K562 (cell line): ENCODE measurements around the gene TXNIP. TPM values are rescaled to one million over a fixed set of nuclear protein-coding genes. Genes with fewer than 3 reads are reported as not detected.

ENCODE experiments used
- ARID2 ChIP-seq: fragments of 450-650 bp; IDR thresholded peaks from 2 replicates; pipeline ENCODE4 v1.6.1; 2017; ENCODE audit warnings: antibody characterized with exemption, mild to moderate bottlenecking
- BRCA1 ChIP-seq, 2 experiments: fragments of 450-650 bp in 1 of 2; sonication (generic) in 1 of 2; formaldehyde crosslinking in 1 of 2; IDR thresholded peaks; 2 replicates each; pipeline versions ENCODE4 v1.5.0 to v1.6.1; 2017 to 2020; ENCODE audit warnings: mild to moderate bottlenecking in 1 of 2, missing genetic modification reagents in 1 of 2
- BRD4 ChIP-seq: fragments of 200-600 bp; sonication (generic); IDR thresholded peaks from 2 replicates; pipeline ENCODE4 v1.6.1; 2017; ENCODE audit warnings: inconsistent platforms
- ELF4 ChIP-seq: fragments of 450-650 bp; formaldehyde crosslinking; IDR thresholded peaks from 2 replicates; pipeline ENCODE4 v1.4.0; 2022; ENCODE audit warnings: missing genetic modification characterization
- ESRRB ChIP-seq: fragments of 250-450 bp; sonication (Bioruptor Pico); IDR thresholded peaks from 2 replicates; pipeline ENCODE4 v1.5.0; 2020; ENCODE audit warnings: mild to moderate bottlenecking, moderate library complexity, borderline replicate concordance
- GABPB2 ChIP-seq: fragments of 250-450 bp; sonication (Bioruptor Pico); conservative IDR thresholded peaks from 2 replicates; pipeline ENCODE4 v1.5.1; 2021; ENCODE audit warnings: mild to moderate bottlenecking
- HEY1 ChIP-seq: fragments of 250-450 bp; sonication (Bioruptor Pico); IDR thresholded peaks from 2 replicates; pipeline ENCODE4 v1.5.0; 2020; ENCODE audit warnings: mild to moderate bottlenecking, moderate library complexity, borderline replicate concordance
- MTF1 ChIP-seq: fragments of 250-450 bp; sonication (Bioruptor Pico); IDR thresholded peaks from 2 replicates; pipeline ENCODE4 v1.9.0; 2021; ENCODE audit warnings: moderate library complexity, mild to moderate bottlenecking, inconsistent platforms, borderline replicate concordance
- MXI1 ChIP-seq: IDR thresholded peaks from 2 replicates; pipeline ENCODE4 v1.6.1; 2011; ENCODE audit warnings: low read depth, mild to moderate bottlenecking, improper control_type of control experiment, low read length
- NEUROD1 ChIP-seq: fragments of 150-350 bp; IDR thresholded peaks from 2 replicates; pipeline ENCODE4 v1.6.1; 2014; ENCODE audit warnings: borderline replicate concordance, low read length, low read depth; ENCODE audit not compliant: partially characterized antibody
- TARDBP ChIP-seq: fragments of 450-650 bp; IDR thresholded peaks from 2 replicates; pipeline ENCODE4 v1.6.1; 2016
- TRIM28 ChIP-seq: fragments of 450-650 bp; IDR thresholded peaks from 2 replicates; pipeline ENCODE4 v1.6.1; 2017
- ZNF445 ChIP-seq: fragments of 250-450 bp; sonication (Bioruptor Pico); IDR thresholded peaks from 2 replicates; pipeline ENCODE4 v1.4.0; 2020; ENCODE audit warnings: low read depth, mild to moderate bottlenecking, moderate library complexity
- ZNF75A ChIP-seq: fragments of 450-650 bp; formaldehyde crosslinking; IDR thresholded peaks from 2 replicates; pipeline ENCODE4 v1.4.0; 2020; ENCODE audit warnings: mild to moderate bottlenecking
- polyA plus RNA-seq, 8 experiments: library from polyadenylated mRNA; depleted of rRNA in 4 of 8; stranded (reverse) in 5 of 8; unstranded in 3 of 8; fragments of >200 nt; fragmentation: Nextera tagmentation in 2 of 8; fragmentation: Illumina TruSeq in 1 of 8; extraction: Ambion mirVana in 2 of 8; extraction: Trizol in 1 of 8; gene quantifications; 2 replicates each; pipeline versions ENCODE4 v1.2.1 to v1.2.3, GENCODE V29; 2011 to 2014; ENCODE audit warnings: inconsistent platforms in 1 of 8, missing spikeins in 1 of 8
- total RNA-seq, 7 experiments: library from RNA; depleted of rRNA in 6 of 7; stranded (reverse); fragments of >200 nt in 6 of 7; fragmentation: Illumina TruSeq in 2 of 7; extraction: Trizol in 2 of 7; gene quantifications; 2 replicates each; pipeline versions ENCODE4 v1.2.1 to v1.2.3, GENCODE V29; 2011 to 2021; ENCODE audit warnings: low replicate concordance in 1 of 7
- TF ChIP-seq, protein P1 (sequence below), 2 experiments: IDR thresholded peaks in 1 of 2; conservative IDR thresholded peaks in 1 of 2; 2 replicates each; pipeline ENCODE4 v1.6.1; 2016; ENCODE audit warnings: low read depth in 2 of 2, mild to moderate bottlenecking in 1 of 2, missing compliant biosample characterization in 1 of 2, missing genetic modification characterization in 1 of 2, moderate library complexity in 1 of 2
- TF ChIP-seq, protein P2 (sequence below), 2 experiments: fragments of 450-650 bp in 1 of 2; sonication (generic) in 1 of 2; formaldehyde crosslinking in 1 of 2; IDR thresholded peaks; 2 replicates each; pipeline versions ENCODE4 v1.7.1 to v1.9.0; 2016 to 2022; ENCODE audit warnings: inconsistent platforms in 1 of 2, mild to moderate bottlenecking in 1 of 2, missing genetic modification reagents in 1 of 2

TXNIP gene
- total and polyA plus RNA-seq, 9 of the 15 experiments (the other 6 are each of a cell fraction or from before 2014, with no cell fraction given): 120 to 499 (median 257) TPM

GRCh38 chr1:145996433-145997015, at the start of gene TXNIP (continued):
- TF ChIP-seq, protein P1, sequence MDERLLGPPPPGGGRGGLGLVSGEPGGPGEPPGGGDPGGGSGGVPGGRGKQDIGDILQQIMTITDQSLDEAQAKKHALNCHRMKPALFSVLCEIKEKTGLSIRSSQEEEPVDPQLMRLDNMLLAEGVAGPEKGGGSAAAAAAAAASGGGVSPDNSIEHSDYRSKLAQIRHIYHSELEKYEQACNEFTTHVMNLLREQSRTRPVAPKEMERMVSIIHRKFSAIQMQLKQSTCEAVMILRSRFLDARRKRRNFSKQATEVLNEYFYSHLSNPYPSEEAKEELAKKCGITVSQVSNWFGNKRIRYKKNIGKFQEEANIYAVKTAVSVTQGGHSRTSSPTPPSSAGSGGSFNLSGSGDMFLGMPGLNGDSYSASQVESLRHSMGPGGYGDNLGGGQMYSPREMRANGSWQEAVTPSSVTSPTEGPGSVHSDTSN (CRISPR knock-in tag; IDR thresholded peaks at IDR 0.05; ENCODE audit: low read depth): no peak
- TF ChIP-seq, protein P1 (tag; conservative IDR thresholded peaks at IDR 0.05; ENCODE audit: low read depth): no peak
- TF ChIP-seq MXI1 (peak; percentile 79), ARID2 (no peak), BRCA1 (IDR thresholded peaks at IDR 0.05) (no peak), BRCA1 (CRISPR knock-in tag; IDR thresholded peaks at IDR 0.05) (no peak), TARDBP (peak; percentile 49), BRD4 (no peak), ZNF75A (0 out of 2 replicates have a peak, but pooled peaks have one; percentile 49), ZNF445 (CRISPR knock-in tag) (no peak), ESRRB (CRISPR knock-in tag) (no peak), ELF4 (CRISPR knock-in tag) (no peak), HEY1 (CRISPR knock-in tag) (peak; percentile 38; the same call in 1 of the 2 replicates), NEUROD1 (peak; percentile 95), MTF1 (CRISPR knock-in tag) (no peak), GABPB2 (no peak), TRIM28 (no peak; the same call in 1 of the 2 replicates)
- TF ChIP-seq, protein P2, sequence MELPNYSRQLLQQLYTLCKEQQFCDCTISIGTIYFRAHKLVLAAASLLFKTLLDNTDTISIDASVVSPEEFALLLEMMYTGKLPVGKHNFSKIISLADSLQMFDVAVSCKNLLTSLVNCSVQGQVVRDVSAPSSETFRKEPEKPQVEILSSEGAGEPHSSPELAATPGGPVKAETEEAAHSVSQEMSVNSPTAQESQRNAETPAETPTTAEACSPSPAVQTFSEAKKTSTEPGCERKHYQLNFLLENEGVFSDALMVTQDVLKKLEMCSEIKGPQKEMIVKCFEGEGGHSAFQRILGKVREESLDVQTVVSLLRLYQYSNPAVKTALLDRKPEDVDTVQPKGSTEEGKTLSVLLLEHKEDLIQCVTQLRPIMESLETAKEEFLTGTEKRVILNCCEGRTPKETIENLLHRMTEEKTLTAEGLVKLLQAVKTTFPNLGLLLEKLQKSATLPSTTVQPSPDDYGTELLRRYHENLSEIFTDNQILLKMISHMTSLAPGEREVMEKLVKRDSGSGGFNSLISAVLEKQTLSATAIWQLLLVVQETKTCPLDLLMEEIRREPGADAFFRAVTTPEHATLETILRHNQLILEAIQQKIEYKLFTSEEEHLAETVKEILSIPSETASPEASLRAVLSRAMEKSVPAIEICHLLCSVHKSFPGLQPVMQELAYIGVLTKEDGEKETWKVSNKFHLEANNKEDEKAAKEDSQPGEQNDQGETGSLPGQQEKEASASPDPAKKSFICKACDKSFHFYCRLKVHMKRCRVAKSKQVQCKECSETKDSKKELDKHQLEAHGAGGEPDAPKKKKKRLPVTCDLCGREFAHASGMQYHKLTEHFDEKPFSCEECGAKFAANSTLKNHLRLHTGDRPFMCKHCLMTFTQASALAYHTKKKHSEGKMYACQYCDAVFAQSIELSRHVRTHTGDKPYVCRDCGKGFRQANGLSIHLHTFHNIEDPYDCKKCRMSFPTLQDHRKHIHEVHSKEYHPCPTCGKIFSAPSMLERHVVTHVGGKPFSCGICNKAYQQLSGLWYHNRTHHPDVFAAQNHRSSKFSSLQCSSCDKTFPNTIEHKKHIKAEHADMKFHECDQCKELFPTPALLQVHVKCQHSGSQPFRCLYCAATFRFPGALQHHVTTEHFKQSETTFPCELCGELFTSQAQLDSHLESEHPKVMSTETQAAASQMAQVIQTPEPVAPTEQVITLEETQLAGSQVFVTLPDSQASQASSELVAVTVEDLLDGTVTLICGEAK (IDR thresholded peaks at IDR 0.05): peak; percentile 40; the same call in 1 of the 2 replicates
- TF ChIP-seq, protein P2 (CRISPR knock-in tag; IDR thresholded peaks at IDR 0.05): no peak
